IPS-NIHi7 (cell line): ENCODE measurements around the gene NFATC1.

Source experiments
- DNase-seq: peaks from one replicate; pipeline ENCODE4 v3.0.0; 2012; ENCODE audit warnings: mixed read lengths; ENCODE audit errors: extremely low spot score

The NFATC1 gene

DNA sequence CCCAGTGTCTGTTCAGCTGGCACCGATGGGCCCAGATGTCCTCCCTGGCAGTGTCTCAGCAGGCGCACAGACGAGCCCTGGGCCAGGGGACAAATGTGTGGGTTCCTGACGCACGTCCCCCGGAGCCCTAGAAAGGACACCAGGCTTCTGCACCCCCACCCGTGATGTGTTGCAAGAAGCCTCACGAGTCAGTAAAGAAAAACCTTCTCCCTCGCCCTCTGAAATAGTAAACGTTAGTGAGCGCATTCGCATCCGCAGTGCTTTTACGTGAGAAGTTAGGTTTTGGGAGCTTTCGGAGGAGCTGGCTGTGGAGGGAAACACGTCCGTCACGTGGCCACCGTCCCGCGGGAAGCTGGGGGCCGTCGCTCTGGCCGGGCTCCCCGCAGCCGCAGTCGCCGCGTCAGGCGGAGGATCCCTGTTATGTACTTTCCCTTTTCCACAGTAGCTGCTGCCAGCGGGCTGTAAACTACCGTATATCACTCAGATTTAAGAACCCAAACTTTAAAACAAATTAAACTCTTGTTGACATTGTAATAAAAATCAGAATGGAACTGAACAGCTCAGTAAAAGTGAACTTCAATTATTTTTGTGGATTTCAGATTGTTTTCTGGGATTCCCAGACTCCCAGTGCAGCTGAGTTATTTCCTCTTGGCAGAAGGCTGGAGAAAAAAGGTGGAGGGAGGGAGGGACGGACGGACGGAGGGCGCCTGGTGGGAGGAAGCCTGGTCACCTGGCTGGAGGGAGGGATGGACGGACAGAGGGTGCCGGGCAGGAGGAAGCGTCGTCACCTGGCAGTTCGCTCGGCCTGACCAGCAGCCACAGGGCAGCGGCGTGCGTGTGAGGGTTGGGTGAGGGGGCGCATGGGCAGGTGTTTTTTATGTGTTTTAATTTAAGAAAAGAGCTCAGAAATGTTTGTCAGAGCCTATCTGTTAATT, 112.1 kb downstream of the NFATC1 start:
- peak; percentile 59 for DNase-seq

DNA sequence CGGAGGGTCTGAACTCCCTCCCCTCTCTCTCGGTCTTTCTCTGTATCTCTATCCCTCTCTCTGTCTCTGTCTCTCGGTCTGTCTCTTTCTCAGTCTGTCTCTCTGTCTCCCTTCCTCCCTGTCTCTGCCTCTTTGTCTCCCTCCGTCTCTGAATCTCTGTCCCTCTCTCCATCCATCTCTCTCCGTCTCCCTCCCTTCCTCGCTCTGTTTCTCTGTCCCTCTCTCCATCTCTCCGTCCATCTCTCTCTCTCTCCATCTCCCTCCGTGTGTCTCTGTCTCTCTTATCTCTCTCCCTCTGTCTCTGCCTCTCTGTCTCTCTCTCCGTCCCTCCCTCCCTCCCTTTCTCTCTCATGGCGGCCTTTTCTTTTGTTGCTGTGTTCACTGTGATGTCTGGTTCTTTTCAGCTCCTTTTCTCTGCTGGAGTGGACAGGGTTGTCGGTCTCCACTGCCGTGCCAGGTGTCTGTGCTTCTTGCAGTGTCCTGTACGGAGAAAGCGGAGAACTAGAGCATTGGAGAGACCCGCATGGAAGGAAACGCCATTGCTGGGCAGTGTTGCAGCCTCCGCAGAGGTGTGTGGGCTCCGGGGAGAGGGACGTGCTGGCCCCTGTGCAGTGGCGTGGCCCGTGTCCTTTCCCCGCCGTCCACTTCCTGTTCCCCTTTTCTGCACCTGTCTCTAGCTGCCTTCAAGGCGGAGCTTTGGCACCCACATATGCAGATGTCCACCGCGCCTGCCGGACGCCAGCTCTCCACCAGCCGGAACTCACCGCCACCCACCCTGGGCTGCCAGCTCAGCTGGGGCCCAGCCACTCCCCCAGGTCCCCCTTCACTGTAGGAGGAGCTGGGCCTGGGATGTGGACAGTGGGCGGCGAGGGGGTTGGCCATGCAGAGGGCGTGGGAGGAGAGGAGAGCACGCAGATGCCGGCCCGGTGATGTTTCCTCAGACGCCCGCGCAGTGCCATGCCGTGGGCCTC, 113.1 kb downstream of the NFATC1 start:
- DNase-seq = no peak

DNA sequence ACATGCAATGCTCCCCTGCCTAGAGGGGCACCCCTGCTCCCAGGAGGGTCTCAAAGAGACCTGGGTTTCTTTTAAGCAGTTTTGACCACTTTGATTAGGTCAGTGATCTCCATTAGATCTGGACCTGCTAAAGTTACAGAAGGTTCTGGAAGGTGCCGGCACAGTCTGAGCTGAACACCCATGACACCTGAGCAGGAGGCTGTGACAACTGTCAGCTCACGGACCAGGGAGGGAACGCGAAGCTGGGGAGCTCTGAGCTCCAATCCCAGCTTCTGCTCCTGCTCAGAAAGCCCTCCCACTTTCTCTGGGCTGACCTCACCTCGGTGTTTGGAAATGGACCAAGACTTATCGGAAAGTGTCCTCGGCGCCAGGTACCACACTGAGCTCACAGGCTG, 113.8 kb downstream of the NFATC1 start:
- DNase-seq = no peak

DNA sequence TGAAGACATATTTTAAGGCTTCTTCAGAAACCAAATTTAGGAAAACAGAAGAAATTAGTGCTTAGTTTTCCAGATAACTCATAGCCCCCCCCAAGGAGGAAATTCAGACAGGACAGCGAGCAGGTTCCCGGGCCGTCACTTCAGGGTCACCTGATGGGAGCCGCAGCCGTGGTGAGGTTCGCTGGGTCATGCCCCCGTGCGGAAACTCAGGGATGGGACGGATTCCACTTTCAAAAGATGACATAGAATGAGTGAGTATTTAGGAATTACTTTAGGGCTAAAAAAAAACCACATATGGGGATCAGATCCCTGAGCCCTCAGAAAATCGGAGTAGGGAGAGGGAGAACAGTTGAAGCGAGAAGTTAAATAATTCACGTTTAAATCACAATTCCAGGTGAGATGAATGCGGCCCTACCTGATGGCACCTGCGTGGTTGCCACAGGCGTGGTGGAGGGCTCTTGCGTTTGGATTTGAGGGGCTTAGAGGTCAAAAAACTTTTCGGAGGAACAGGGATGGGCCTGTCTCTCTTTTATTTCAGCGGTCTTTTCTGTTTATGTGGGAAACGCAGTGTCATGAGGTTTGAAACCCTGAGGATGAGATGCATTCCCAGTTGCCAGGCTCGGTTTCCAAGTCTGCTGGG, 114.4 kb downstream of the NFATC1 start:
- DNase-seq = no peak

DNA sequence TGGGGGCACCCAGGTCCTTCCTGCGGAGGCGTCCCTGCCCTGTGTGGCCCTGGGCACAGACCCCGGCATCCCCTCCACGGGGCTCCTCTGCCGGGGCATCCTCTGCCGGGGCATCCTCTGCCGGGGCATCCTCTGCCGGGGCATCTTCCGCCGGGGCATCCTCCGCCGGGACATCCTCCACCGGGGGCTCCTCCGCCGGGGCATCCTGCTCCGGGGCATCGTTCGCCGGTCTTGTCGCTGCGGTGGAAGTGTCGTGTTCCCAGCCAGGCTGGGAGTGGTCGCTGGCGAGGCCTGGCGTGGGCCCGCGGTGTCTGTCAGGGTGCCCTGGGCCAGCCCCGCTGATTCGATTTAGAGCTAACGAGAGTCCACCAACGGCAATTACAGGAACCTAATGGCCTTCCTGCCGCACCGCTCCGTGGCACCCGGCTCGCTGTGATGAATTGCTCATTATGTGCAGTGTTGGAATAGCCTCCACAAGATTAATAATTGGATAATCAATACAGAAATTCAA, 115.1 kb downstream of the NFATC1 start:
- no peak for DNase-seq

DNA sequence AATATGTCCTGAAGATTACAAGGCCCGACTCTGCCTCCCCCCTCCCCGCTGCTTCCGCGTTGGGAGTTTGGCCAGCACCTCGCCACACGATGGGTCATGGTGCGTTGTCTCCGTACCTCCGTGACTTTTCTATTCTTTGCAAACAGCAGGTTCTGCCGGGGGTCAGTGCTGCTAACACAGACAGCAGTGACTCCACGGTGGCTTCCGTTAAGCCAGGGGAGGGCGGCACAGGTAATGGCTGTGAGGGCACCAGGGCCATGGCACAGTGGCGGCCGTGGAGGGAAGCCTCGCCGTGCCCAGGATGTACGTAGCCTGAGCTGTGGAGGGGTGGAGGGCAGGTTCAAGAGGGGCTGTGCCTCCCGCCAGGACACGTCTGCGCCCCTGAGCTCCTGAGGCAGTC, 115.5 kb downstream of the NFATC1 start:
- no peak for DNase-seq

DNA sequence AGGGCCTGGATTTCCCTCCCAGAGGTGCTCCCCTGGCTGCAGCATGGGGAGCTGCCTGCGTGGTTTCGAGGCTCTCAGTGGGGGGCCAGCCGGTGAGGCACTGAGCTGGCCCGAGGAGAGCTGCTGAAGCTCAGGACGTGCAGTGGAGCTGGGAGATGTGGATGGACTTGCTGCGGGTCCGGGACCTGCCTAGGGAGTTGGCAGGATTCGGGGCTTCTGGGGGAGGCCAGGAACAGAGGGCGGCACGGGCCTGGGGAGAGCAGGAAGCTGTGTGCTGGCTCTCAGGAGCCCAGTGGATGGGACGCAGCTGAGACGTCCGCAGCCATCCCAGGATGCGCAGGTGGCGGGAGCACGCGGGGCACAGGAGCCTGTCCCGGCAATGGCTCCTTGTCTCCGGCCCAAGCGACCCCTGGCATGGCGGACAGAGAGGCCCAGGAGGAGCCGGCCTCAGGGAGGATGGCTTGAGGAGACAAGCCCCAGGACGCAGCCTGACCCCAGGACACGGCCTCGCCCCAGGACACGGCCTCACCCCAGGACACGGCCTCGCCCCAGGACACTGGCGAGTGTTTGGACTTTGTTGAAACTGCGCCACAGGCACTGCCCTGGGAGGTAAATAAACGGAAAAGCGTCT, 116.1 kb downstream of the NFATC1 start:
- DNase-seq = no peak

DNA sequence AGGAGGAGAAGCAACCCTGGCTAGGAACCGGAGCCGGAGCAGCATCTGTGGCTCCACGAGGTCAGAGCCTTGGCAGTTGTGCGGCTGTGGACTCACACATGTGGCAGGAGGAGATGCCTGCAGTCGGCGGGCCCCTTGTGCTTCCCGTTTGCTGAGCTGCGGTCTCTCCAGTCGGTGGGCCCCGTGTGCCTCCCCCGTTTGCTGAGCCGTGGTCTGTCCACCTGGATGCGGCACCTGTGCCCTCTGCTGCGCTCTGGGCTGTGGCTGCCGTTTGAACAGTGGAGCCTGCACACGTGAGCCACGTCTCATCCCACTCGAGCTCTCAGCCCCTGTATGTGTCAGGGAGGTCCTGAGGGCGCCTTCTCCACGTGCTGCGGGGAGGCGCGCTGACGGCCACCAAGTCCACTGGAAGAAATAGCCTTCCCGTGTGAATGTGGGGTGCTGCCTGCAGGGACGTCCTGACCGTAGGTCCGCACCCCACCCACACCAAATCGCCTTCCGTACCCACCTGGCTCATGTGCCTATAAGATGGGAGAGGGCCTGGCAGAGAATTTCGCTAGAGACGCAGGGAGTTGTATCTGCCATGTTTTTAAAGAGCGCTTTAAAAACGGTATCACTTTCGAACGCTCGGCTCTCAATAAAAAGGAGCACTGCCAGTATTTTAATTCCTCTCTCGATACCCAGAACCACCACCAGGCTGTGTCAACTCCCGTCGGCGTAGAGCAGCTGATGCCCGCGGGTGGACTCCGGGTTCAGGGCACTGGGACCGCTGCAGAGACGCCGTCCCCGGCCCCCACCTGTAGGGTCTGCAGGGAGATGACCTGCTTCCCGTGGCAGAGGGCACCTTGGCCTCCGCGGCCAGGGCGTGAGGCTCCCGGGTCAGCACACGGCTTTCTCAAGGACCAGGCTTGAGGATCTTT, 117.0 kb downstream of the NFATC1 start:
- DNase-seq = no peak

DNA sequence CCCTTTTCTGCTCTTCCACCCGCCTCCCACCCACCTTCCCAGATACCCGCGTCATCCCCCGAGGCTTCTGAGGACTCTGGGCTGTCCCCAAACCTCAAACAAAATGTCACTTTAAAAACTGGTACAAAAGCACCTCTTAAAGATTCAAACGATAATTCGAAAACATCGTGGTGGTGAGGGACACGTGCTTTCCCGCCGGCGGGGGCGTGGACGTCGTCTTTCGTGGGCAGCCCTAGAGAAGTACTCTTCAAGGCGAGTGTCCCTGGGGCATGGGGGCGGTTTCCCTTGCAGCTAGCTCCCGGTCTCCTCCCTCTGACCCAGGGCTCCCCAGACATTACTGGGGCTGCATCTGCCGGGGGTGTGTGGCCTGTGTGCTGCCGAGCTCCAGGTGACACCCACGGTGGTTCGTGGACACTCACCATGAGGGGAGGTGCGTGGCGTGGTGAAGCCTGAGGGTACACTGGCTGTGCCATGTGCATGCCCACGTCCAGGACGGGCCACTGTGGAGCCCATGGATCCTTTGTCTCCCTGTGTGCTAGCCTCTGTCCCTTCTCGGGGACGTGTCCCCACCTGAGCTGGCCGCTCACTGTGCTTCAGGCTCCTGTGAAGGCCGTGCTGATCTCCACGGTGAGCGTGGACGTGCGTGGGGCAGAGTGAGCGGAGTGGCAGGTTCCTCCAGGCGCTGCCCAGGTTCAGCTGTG, 117.8 kb downstream of the NFATC1 start:
- no peak for DNase-seq

DNA sequence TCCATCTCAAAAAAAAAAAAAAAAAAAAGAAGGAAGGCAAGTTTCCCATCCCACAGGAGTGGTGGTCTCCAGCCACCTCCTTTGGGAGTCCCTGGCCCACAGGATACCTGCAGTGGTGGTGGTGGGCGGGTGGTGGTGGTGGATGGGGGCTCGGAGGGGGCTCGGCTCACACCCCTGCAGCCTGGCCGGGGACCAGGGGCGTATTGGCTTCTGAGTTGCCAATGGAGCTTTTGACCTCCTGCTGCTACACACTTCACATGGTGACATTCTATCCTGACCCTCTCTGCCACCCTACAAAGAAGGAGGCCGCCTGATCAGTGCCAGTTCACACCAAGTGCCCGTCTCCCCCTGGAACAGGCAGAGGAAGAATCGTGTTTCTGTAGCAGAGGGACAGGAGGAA, 119.6 kb downstream of the NFATC1 start:
- DNase-seq = no peak

DNA sequence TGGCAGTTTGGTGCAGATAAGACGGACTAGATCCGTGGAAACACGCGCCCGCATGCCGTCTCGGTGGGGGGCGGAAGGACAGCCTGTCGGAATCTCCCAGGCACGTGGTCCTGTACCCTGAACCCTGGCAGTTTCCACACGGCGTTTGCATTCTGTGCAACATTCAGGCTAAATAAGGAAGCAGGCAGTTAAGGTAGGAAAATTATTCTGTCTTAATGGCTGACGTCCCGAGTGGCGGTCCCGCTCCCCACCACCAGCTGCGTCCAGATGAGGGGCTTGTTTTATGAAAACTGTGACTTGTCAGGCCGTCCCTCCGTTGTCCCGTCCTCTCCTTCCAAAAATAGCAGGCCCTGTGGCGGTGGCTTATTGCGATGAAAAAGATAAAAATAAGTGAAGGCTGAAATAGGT, 120.2 kb downstream of the NFATC1 start:
- no peak for DNase-seq

DNA sequence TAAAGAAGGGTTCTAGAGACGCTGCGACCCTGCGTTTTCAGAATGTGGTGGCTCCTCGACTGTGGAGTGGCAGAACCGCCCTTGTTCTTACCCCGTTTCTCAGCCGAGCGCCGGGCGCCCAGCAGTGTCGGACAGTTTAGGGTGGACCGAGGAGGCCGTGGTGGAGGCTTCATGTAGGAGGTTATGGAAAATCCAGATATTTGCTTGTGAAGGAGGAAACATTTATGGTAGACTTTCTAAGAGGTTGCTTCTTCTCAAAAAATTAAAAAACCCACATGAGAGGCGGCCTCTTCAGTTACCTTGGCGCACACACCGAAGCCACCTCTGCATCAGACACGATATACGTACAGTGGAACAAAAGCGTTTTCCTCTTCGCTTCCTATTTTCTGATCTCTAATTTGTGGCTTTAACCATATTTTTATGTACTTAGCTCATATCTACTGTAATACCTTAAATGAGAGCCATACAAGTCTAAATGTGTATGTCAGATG, 120.8 kb downstream of the NFATC1 start:
- no peak for DNase-seq

DNA sequence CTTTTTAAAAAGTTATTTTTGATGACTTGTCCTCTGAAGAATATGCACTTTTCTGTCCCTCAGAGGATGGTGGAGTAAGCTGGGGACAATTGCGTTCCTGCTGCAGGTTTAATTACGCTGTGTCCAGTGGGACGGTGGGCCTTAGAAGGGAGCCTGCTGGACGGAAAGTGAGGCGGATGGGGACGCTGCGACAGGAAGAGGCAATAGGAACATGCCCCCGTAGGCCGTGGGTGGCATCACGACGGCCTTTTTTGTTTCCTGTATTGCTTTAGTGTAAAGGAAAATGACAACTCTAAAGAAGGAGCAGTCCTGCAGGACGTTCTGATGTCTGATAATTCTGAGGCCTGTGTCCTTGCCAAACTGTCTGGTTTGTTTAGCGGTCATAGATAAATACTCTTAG, 121.6 kb downstream of the NFATC1 start:
- DNase-seq = no peak

DNA sequence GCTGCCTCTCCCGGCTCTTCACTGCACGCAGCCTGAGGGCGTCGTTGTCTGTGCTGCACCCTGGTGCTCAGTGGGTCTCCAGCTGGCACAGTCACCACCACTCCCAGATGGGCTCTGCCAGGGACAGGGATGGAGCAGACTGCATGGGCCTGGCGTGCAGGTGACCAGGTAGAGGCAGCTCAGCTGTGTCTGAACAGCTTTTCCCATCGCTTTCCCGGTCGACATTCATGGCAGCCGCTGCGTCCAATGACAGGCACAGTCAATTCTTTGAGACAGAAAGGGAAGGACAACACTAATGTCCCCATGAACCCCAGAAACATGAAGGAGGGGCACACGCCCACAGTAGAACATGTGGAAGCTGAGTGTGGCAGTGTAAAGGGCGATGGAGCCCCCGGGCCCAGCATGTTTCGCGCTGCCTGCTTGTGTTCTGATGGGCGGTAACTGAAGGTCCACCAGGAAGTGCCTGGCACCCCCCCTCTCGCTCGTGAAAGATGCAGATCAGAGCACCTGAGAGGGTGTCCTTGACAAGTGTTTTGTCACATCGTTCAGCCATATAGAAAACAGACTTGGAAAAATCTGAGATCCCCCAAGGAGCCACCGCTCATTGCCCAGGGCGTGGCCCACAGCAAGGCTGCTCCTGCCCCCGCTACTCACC, 122.4 kb downstream of the NFATC1 start:
- no peak for DNase-seq

DNA sequence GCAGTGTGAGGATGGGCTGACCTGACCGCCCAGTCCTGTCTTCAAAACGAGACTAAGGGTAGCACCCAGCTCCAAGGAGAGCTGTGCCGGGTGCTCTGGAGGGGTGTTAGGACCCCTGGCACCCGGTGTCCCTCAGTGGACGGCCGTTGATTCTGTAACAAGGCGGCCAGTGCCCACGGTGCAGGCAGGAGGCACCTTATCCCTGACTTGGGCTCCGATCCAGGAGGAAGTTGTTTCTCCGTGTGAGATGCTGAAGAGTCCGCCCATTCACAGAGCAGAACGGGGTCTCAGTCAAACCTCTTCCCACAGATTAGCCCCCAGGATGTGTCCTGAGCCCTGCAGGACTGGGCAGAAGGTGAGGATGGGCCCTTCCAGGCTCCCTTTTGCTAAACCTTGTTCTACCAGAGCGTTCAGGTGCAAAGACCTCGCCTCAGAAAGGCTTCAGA, 123.0 kb downstream of the NFATC1 start:
- DNase-seq = no peak

DNA sequence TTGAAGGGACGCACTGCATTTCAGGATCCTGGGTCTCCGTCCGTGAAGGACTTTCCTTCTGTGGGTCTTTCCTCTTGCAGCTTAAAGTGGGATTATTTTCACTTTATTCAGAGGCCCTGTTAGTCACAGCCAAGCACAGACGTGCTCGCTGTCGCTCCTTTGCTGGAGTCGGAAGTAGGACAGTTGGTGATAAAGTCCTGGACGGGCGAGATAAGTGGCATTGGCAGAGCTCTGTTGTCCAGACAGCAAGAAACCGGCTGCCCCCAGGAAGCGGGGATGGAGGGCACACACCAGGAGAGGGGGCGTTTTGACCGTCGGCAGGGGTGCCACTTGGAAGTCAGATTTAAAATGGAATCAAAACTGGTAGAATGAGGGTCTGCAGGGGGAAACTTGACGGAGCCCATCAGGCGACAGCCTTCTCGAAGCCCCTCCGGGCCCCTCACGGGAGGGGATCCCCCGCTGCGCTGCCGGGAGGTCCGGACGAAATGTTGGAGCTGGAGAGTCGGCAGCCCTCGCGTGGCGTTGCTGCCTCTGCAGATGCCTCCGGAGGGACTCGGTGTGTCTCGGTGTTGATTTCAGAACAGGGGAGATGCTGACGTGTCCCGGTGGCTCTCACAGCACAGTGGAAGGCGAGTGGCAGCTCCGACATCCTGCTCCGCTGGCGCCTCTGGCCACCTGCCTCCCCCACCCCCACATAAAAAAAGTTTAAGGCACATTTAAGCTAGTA, 124.2 kb downstream of the NFATC1 start:
- no peak for DNase-seq

DNA sequence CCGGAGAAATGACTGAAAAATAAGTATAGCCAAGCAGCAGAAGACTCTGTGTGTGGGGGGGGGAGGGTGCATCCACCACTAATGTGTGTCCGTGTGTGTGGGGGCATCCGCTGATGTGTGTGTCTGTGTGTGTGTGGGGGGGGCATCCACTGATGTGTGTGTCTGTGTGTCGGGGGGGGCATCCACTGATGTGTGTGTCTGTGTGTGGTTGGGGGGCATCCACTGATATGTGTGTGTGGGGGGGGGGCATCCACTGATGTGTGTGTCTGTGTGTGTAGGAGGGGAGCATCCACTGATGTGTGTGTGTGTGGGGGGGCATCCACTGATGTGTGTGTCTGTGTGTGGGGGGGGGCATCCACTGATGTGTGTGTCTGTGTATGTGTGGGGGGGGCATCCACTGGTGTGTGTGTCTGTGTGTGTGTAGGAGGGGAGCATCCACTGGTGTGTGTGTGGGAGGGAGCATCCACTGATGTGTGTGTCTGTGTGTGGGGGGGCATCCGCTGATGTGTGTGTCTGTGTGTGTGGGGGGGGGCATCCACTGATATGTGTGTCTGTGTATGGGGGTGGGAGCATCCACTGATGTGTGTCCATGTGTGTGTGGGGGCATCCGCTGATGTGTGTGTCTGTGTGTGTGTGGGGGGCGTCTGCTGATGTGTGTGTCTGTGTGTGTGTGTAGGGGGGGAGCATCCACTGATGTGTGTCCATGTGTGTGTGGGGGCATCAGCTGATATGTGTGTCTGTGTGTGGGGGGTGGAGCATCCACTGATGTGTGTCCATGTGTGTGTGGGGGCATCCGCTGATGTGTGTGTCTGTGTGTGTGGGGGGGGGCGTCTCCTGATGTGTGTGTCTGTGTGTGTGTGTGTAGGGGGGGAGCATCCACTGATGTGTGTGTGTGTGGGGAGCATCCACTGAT, 125.0 kb downstream of the NFATC1 start:
- DNase-seq = no peak
